GM21360 (cell line): Measurements from ENCODE around the gene STMN3.

Experiments used
- ATAC-seq: cut with Tn5 transposase; IDR thresholded peaks from one replicate; pipeline ENCODE4 v1.9.1; 2021; ENCODE audit warnings: mild to moderate bottlenecking, moderate library complexity; ENCODE audit not compliant: unreplicated experiment

The STMN3 gene

DNA sequence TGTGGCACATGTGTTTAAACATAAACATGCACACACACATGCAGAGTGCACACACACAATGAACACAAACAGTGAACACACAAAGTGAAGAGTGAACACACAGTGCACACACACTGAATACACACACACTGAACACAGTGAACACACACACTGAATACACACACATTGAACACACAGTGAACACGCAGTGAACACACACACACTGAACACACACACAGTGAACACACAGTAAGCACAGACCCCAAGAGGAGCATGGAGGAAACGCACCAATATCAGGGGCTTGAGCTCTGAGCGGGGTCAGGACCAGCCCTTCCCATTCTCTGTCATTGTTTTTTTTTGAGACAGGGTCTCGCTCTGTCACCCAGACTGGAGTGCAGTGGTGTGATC lies 62.1 kb downstream of the STMN3 start:
- no peak for ATAC-seq

GRCh38 chr20:63590218-63591146 lies 62.7 kb downstream of the STMN3 start:
- no peak for ATAC-seq
